ENCODE results near the gene ZBTB24.

The ZBTB24 gene

DNA sequence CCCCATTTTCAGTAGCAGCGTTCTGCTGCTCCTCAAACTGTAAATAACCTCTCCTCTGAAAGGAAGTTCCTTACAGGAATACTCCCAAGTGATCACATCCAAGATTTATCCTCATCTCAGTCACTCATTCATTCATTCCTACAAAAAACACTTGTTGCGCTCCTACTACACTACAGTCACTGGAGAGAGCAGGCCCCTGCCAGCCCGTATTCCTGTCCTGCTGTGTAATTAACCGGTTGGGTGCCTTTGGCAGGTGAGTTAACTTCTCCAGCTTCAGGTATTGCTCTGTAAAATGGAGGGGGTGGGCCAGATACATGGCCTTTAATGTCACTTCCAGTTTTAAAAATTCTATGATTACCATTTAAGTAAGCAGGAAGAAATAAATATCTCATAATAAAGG lies 15.0 kb upstream of the ZBTB24 start:
- no peak for DNase-seq

DNA sequence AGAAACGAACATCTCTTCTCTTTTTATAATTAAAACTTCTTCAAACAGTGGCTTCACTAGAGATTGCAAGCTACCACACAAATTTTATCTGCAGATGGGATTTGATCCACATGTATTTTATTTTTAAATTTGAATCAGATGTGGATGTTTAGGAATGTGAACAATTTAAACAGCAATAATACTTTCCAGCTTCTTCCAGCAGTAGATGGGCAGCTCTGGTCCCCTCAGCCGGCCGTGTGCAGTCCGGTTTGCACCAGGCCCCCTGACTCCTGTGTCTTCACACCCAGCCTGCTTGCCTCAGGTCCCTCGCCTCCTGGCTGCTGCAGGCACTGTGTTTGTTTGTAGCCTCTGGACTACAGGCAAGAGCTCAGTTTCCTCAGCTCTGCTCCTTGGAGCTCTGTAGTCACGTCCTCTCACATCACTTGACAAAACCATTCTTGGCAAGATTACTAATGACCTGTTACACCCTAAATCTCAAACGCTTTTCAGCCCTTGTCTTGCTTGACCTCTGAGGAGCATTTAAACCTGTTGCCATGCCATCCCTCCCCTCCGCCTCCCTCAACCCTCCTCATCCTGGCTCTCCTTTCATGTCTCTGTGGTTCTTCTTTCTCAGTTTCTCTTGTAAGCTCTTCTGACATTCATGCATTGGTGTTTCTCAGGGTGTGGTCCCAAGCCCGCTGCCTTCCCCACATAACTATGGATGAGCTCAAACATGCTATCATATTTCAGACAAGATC lies 13.2 kb upstream of the ZBTB24 start:
- no peak for DNase-seq

DNA sequence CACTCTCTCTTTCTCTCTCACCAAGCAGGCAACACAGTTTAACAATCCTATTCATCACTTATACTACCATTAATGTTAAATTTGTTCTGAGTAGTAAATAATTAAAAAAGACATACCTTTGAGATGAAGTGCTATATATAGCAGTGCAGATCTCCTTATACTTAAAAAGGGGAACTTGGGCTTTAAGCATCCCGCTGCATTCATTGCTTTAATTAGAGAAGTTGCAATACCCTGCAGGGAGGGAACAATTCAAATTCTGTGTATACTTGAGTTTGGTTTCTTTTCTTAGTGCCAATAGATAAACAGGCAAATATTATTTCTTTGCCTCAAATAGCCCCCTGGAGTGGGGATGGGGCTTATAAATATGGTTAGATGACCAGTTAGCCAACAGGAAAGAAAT lies 10.8 kb upstream of the ZBTB24 start:
- DNase-seq: no peak

DNA sequence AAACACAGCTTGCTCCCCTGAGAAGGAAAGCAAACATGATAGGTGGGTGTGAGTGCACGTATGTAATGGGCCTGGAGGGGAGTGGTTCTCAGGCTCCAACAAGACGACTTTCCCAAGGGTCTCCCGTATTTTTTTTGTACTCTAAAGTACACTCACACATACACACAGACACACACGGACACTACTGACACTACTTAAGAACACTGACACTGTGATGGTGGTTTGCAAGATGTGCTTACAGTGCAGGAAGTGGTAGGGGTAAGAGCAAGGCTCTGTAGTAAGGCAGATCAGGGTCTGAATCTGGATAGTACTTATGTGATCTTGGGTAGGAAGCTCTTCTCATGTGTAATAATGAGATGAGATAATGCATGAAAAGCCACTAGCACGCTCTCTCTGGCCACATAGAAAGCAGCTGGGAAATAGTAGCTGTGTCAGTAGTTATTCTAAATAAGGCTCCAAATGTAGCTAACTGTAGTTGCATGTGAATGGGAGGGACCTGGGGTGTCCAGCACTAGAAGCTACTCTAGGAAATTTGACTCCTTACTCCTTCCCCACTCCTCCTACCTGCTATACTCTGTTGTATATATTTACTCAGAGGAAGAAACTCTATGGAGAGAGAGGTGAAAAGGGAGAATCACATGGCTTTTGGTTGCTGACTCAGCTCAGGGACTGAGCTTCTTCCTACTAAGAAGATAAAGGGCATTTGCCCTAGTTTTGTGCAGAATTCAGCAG lies 8.4 kb upstream of the ZBTB24 start:
- no peak for DNase-seq

DNA sequence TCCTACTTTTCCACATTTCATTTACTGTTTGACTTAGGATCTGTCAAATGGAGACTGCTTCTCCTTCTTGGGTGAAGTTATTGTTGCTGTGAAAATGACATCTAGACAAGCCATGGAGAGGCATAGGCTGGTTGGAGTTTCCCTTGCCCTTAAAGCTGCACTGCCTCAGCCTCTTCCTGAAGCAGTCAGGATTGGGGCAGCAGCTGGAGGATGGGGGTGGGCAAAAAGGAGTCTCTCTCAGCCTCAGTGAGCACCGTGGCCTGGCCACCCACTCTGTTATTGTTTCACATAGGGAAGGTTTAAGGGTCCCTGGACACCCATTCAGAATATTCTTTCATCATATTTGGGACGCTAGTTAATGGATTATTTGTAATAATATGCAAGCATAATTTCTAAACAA lies 7.7 kb upstream of the ZBTB24 start:
- no peak for DNase-seq

DNA sequence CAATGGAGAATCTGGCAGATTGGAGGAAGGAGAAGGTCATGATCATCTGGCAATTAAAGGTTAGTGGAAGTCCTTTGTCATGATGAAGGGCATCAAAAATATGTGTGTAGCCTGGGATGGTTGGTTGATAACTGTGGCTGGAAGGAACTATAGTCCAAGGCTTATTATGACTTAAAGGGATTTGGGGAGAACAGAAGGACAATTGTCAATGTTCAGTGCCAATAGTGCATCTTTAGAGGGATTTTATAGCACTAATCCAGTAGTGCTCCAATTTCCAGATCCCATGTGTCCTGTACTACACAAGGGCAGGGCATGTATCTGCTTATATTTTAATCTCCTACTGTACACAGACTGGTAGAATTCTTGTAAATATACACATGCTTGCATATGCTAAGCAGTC lies 5.0 kb upstream of the ZBTB24 start:
- no peak for DNase-seq

DNA sequence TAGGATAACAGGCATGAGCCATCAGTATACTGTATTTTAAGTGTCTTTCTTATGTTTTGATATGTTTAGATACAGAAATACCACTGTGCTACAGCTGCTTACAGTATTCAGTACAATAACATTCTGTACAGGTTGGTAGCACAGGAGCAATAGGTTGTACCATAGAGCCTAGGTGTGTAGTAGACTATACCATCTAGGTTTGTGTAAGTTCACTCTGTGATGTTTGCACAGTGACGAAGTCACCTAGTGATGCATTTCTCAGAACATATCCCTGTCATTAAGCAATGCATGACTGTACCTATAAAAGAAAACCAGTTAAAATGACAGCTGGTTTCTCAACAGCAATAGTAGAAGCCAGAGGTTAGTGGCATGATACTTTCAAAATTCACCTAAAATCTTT lies 3.0 kb upstream of the ZBTB24 start:
- no peak for DNase-seq

DNA sequence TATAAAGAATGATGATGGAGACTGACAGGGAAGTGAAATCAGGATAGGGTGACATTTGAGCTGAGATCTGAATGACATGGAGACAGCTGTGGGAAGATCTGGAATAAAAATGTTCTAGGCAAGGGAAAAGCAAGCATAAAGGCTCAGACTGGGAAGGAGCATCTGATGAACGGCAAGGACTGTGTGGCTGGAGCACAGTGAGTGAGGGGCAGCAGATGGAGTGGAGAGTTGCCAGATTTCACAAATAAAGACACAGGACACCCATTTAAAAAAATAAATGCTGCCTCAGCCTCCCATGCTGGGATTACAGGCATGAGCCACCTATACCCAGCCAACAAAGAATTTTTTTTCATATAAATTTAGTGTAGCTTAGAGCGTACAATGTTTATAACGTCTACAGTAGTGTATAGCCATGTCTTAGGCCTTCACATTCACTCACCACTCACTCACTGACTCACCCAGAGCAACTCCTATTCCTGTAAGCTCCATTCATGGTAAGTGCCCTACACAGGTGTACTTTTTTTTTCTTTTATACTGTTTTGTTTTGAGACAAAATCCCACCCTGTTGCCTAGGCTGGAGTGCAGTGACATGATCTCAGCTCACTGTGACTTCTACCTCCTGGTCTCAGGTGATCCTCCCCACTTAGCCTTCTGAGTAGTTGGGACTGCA lies 2.4 kb upstream of the ZBTB24 start:
- DNase-seq: no peak

DNA sequence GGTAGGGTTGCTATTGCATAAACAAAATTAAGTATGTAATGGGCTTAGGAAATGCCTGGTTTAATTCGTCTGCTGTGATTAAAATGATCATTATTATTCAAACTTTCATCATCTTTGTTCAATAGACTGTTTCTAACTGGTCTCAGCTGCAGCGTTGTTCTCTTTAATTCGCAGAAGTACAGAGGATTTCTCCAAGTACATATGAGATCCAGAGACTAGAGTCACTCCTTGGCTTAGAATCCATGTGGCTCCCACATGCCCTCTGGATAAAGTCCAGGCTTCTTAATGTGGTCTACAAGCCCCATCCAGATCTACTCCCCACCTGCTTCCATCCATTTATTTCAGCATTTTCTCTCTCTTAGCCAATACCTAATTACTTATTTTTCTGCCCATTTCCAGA lies 1.1 kb upstream of the ZBTB24 start:
- no peak for DNase-seq

DNA sequence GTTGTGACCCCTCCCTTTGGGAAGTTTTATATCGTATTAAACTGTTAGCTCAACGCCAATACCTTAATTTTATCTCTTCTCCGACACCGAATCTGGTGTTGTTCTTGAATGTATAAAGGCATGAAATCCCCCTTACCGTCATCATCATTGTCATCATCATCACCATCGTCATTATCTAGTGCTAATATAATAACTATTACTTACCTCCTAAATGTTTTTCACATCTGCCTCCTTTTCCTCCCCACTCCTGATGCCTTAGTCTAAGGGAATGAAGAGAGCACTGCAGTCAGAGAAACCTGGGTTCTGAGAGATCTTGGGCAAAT lies 677 bp upstream of the ZBTB24 start:
- DNase-seq: no peak

DNA sequence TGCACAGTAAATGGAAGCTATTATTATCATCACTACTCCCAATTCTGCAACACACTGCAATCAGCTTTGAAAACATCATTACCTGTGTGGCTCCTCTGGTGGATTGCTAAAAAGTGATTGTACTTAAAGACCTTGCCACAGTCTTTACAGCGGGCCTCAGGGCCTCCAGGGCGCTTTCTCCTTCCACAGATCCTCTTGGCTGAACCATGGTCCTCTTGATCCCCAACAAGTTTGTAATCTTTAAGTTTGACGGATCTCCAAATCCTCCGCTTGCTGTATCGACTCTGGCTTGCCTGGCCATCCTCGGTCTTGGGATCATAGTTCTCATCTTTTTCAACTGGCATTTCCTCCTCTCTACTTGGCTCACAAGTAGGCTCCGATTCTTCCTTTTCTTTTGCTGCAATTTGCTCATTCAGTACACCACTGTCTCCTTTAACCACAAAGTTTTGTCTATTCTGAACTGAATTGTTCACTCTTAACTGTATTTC lies 2.0 kb downstream of the ZBTB24 start:
- no peak for DNase-seq

DNA sequence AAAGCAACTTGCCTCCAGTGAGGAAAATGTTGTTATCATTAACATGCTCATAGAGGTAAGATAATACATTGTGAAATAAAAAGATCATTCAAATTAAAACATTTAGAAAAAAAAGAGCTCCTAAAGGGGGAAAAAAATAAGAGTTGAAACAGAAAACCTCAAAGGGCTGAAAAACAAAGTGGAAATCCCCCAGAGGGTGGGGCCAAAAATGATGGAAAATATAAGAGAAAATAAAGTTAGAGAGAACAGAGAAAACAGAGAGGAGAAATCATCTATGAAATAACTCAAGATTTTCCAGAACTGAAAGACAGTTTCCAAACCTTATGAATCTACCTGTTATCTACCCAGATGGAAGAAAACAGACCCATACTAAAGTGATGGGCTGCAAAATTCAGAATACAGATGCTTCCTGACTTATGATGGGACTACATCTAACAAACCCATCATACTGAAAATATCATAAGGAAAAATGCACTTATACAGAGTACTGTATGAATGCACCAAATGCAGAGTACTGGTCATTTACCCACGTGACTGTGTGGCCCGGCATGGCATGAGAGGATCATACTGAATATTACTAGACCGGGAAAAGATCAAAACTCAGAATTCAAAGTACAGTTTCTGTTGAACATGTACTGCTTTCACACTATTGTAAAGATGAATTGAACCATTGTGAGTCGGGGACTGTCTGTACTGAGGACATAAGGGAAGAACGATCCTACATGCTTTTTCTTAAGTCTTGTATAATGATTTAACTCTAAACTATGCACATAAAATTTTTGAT lies 4.0 kb downstream of the ZBTB24 start:
- no peak for DNase-seq

DNA sequence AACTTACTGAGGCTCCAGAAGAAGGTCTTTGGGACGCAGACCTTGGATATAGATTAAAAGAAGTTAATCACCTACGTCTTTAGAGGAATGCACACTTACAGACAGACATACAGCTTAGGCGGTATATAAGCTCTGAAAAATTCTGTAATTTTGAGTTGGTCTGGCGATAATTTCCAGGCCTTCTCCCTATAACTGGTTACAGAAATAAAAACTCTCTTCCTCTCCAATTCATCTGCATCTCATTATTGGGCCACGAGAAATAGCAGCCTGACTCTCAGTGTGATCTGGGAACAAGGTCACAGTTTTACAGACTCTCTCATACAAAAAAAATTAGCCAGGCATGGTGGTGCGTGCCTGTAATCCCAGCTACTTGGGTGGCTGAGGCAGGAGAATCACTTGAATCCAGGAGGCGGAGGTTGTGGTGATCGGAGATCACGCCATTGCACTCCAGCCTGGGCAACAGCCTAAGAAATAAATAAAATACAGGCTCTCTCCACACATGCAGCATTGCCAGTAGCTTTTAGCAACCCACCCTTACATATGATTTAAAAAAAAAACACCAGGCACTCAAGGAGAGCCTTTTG lies 4.7 kb downstream of the ZBTB24 start:
- DNase-seq: no peak

DNA sequence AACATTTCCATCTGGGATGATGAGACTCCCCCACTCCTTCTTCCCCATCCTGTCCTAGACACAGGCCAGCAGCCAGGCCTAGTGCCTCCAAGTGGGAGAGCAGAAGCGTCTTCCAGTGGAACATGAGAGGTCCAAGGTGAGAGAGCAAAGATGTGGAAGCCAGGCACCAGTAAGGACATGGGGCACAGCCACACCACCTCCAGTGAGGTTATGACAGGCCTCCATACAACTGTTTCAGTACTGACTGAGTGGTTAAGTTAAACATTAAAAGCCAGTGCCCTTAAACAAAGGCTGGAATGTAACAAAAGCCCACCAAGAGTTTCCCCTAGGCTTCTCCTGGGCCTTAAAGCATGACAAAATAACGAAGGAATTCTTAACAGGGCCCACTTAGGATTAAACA lies 5.3 kb downstream of the ZBTB24 start:
- DNase-seq: no peak

DNA sequence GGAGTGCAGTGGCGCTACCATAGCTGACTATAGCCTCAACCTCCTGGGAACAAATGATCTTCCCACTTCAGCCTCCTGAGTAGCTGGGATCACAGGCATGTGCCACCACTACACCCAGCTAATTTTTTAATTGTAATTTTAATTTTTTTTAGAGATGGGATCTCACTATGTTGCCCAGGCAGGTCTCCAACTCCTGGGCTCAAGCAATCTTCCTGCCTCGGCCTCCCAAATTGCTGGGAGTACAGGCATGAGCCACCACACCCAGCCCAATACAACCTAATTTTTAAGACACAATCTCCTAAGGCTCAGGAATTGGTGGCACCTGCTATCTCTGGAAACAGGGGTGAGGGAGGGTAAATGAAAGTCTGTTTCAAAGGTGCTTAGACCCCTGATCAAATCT lies 5.8 kb downstream of the ZBTB24 start:
- no peak for DNase-seq

DNA sequence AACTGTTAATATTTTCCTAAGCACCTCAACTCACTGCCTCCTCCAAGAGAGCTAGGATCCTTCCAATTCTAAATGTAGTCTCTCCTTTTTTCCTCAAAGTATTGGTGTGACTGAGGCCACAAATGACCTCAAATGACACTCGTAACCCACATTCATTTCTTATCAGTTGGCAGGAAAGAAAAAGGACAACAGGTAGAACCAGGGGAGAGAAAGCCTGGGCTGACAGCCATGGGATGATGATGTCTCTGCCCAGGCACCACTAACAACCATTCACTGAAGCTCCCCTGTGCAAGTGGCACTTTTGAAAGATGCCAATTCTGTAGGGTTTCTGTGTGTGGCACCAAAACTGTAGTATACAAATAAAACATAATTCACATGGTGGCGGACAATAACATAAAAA lies 7.4 kb downstream of the ZBTB24 start:
- no peak for DNase-seq

DNA sequence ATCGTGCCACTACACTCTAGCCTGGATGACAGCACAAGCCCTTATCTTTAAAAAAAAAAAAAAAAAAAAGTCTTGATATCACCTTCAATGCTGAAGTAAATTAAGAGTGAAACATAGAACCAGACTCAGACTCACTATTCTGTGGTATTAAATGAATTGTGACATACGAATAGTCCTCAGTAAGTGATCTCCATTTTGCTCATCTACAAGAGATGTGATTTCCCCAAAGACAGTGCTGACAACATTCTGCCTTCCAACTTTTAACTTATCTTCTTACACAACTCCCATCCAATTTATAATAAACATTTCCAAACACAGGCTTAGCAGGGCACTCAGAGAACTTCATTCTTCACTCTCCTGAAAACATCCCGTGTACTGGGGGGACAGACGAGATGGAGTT lies 8.0 kb downstream of the ZBTB24 start:
- DNase-seq: no peak

DNA sequence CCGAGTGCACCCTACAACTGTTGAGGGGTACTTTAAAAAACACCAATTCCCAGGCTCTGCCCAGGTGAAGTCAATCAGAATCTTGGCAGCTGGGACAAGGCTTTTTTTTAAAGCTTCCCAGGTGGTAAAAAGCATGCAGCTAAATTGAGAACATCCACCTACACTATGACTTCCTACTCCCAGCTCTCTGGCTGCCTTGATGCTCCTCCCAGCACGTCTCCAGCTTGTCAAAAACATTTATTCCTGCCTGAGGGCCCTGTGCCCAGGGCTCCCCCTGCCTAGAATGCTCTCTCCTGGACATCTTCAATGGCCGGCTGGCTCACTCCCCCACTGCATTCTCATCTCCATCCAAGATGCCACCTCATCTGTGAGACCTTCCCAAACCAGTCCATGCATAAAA lies 9.9 kb downstream of the ZBTB24 start:
- DNase-seq: no peak

DNA sequence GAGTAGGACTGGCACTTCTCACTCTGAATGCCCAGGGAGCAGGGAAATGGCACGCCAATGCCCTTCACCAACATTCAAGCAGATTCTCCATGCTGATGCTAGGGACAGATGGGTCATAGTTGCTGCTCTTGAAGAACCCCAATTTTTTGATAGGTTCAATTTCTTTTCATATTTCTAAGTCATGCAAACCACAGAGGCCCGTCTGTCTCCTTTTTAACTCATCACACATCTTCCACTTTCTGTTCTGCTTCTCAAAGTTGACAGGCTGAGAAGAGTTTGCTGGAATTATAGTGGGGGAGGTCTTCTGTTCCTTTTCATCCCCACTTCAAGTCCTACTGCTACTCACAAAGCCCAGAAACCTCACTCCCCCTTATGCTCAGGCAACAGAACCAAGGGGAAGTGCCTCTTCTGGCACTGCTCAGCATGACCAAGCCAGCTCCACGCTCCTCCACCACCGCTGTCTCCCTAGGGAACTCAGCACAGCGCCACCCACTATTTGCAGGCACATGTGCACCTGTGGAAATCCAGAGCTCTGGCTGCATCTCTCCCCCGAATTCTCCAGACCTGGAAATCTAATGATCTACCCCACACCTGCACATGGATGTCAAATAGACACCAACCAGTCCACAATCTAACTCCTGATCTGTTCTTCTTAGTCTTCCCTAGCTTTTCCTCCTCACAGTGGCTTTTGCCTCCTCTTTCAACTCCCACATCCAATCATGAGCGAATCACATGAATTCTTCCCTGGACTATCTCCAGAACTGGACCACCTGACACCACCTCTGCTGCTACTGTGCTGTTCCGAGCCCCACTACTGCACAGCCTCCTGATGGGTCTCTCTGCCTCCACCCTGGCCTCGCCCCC lies 10.7 kb downstream of the ZBTB24 start:
- no peak for DNase-seq

DNA sequence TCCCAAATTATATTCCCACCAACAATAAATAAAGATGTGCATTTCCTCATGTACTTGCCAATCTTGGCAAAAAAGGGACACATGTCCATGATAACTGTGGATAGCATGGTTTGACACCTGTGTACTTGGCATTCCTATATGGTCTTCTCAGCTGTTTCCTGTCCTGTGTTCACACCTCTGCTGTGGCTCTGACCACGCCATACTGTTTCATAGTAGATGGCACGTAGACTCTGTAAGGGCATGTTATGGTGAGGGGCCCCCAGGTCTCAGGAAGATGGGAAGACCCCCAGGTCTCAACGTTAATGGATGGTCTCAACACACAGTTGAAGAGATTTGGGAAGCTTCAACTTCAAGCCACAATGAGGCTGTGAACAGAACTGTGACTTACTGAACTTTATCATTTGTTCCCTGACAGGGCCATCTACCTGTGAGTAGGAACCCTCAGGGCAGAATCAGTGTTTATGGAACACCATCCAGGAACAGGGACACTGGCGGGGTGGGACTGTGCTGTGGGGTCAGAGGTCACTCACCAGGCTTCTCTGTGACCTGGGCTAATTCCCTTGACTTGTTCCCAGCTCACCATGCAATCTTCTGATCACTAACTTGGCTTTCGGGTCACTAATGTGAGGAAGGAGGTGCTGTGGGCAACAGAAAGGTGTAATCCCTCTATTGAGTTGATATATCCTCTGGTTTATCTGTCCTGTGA lies 11.8 kb downstream of the ZBTB24 start:
- DNase-seq: no peak

DNA sequence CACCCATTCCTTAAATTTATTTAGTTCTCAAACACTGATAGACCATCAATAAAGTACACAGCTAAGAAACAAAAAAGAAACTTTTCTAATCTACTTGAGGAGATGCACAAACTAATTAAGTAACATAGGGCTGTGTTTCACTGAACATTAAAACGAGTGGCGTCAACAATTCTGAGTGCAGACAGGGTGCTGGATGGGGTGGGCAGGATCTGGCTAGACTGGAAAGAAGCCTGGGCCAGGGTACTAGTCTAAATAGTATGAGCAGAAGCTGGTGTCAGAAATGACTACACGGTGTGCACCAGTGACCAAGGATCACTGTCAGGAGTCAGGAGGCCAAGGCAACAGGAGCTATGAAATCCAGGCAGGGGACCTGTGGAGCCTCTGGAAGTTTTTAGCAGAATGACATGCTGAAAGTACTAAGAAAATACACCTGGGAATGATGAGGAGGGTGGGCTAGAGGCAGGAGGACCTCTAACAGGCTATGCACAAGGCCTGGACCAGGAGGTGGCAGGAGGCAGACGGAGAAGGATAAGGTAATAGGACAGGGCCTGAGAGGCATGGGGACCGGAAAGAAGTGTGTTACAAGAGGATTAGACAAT lies 13.3 kb downstream of the ZBTB24 start:
- no peak for DNase-seq
